IPS-15b (cell line): ENCODE measurements around the gene PLCB1.

Experiments
- H3K27me3 ChIP-seq: one replicate; pipeline ENCODE4 v1.6.1; 2013; ENCODE audit warnings: low read length; ENCODE audit not compliant: control insufficient read depth, insufficient read depth
- H3K36me3 ChIP-seq: one replicate; pipeline ENCODE4 v1.6.1; 2013; ENCODE audit warnings: low read length; ENCODE audit not compliant: control insufficient read depth, insufficient read depth
- H3K4me1 ChIP-seq: one replicate; pipeline ENCODE4 v1.6.1; 2013; ENCODE audit warnings: mild to moderate bottlenecking, low read length; ENCODE audit not compliant: control insufficient read depth, insufficient read depth
- H3K4me3 ChIP-seq: one replicate; pipeline ENCODE4 v1.5.1; 2013; ENCODE audit warnings: low read depth, low read length
- H3K9ac ChIP-seq: one replicate; pipeline ENCODE4 v1.6.1; 2013; ENCODE audit warnings: low read depth, mild to moderate bottlenecking, low read length
- H3K9me3 ChIP-seq: one replicate; pipeline ENCODE4 v1.6.1; 2013; ENCODE audit warnings: mild to moderate bottlenecking, low read length; ENCODE audit not compliant: control insufficient read depth, insufficient read depth

PLCB1 gene

GRCh38 chr20:8117636-8118035 is 14.4 kb upstream of the PLCB1 start:
- H3K9me3 ChIP-seq = no peaks in the 10 kb centered on the region
- H3K4me3 ChIP-seq = no peak overlapping the region
- no peak overlapping the region for H3K9ac ChIP-seq
- no peaks in the 10 kb centered on the region for H3K4me1 ChIP-seq
- no peaks in the 10 kb centered on the region for H3K27me3 ChIP-seq
- no peaks in the 10 kb centered on the region for H3K36me3 ChIP-seq

DNA sequence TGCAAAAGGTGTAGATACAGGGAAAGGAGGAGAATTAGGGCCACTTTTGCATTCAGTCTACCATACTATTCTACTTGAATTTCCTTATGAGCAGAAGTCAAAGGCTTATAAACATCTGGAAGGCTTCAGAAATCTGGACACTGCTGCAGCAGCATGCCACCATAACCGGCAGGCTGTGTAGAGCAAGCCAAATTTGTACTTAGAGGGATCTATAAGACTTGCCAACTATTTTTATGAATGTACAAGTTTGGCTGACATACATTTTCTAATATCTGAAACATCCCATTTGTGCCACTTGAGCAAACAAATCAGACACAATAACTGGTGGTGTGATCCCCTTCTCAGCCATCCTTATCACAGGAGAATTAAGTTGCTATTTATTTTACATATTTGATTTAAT is 14.0 kb upstream of the PLCB1 start:
- Histone ChIP-seq H3K4me3 (no peak overlapping the region), H3K9me3 (no peaks in the 10 kb centered on the region), H3K4me1 (no peaks in the 10 kb centered on the region), H3K36me3 (no peaks in the 10 kb centered on the region), H3K27me3 (no peaks in the 10 kb centered on the region), H3K9ac (no peak overlapping the region)

- H3K4me1 ChIP-seq = no peaks in the 10 kb centered on the region
- H3K9ac ChIP-seq = no peak overlapping the region
- no peaks in the 10 kb centered on the region for H3K27me3 ChIP-seq
- H3K36me3 ChIP-seq = no peaks in the 10 kb centered on the region
- H3K4me3 ChIP-seq = no peak overlapping the region
- H3K9me3 ChIP-seq = no peaks in the 10 kb centered on the region
Measured at GRCh38 chr20:8118760-8119159, 13.3 kb upstream of the PLCB1 start.

GRCh38 chr20:8121666-8122065 is 10.4 kb upstream of the PLCB1 start:
- no peaks in the 10 kb centered on the region for H3K36me3 ChIP-seq
- peaks cover 2% of the 10 kb centered on the region for H3K4me1 ChIP-seq
- no peak overlapping the region for H3K4me3 ChIP-seq
- no peak overlapping the region for H3K9ac ChIP-seq
- no peaks in the 10 kb centered on the region for H3K27me3 ChIP-seq
- H3K9me3 ChIP-seq = no peaks in the 10 kb centered on the region

GRCh38 chr20:8124639-8125038 is 7.4 kb upstream of the PLCB1 start:
- Histone ChIP-seq H3K27me3 (no peaks in the 10 kb centered on the region), H3K36me3 (no peaks in the 10 kb centered on the region), H3K9ac (no peak overlapping the region), H3K4me1 (peaks cover 12% of the 10 kb centered on the region), H3K4me3 (no peak overlapping the region), H3K9me3 (no peaks in the 10 kb centered on the region)

GRCh38 chr20:8126181-8126580 is 5.9 kb upstream of the PLCB1 start:
- H3K27me3 ChIP-seq = peaks cover 5% of the 10 kb centered on the region
- peaks cover 13% of the 10 kb centered on the region for H3K4me1 ChIP-seq
- no peak overlapping the region for H3K4me3 ChIP-seq
- no peak overlapping the region for H3K9ac ChIP-seq
- H3K9me3 ChIP-seq = no peaks in the 10 kb centered on the region
- no peaks in the 10 kb centered on the region for H3K36me3 ChIP-seq

DNA sequence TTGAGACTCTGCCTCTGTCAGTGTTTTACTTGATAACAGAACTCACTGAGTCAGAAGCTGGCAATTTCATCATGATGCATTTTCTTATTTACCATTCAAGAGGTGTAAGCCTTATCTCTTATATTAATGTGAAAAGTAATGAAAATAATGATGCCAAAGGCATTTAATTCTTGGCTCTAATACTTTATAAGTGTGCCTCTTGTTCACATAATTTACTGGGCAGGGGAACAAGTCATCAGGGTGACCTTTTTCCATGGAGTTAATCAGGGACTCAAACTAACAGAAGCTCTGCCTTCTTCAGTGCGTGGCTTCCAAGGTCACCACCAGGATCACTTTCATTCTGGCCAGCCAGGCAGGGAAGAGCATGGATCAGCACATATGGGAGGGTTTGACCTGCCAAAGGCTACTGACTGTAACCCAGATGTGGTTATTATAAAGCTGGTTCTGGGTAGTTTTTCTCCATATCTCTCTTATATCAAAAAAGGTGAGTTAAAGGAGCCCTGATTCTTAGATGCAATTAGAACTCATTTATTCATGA is 5.2 kb upstream of the PLCB1 start:
- peaks cover 5% of the 10 kb centered on the region for H3K27me3 ChIP-seq
- H3K36me3 ChIP-seq = no peaks in the 10 kb centered on the region
- H3K9ac ChIP-seq = no peak overlapping the region
- H3K9me3 ChIP-seq = no peaks in the 10 kb centered on the region
- no peak overlapping the region for H3K4me3 ChIP-seq
- H3K4me1 ChIP-seq = peaks cover 13% of the 10 kb centered on the region

DNA sequence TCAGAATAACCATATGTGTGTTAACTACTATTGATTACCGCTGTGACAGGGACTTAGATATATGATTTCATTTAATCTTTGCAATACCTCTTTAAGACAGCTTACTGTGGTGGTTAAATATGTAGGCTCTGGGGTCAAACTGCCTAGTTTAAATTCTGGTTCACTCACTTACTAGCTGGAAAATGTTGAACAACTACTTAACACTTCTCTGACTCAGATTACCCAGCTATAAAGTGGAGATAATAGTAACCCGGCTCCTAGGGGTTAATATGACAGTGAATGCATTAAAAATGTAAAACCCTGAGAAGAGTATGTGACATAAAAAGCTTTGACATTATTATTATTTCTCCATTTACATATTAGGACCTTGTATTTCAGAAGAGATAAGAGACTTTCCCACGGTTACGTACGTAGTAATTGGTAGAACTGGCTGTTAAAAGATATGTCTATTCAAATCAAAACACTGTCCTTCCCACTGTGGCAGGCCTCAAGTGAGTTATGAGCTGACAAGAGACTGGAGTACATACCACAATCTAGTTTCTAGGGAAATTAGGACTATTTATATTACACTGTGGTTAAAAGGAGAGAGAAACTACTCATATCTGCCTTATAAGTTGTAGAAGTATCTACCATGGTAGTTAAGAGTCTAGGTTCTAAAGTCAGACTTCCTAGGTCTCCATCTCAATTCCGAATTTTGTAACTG is 4.4 kb upstream of the PLCB1 start:
- Histone ChIP-seq H3K9me3 (no peaks in the 10 kb centered on the region), H3K4me3 (no peak overlapping the region), H3K27me3 (peaks cover 5% of the 10 kb centered on the region), H3K9ac (no peak overlapping the region), H3K36me3 (no peaks in the 10 kb centered on the region), H3K4me1 (peaks cover 13% of the 10 kb centered on the region)

- Histone ChIP-seq H3K9me3 (no peaks in the 10 kb centered on the region), H3K27me3 (peaks cover 13% of the 10 kb centered on the region), H3K9ac (no peak overlapping the region), H3K4me1 (peaks cover 15% of the 10 kb centered on the region), H3K4me3 (no peak overlapping the region), H3K36me3 (no peaks in the 10 kb centered on the region)
Measured at GRCh38 chr20:8128291-8129060, 3.6 kb upstream of the PLCB1 start.

- Histone ChIP-seq H3K36me3 (no peaks in the 10 kb centered on the region), H3K9me3 (no peaks in the 10 kb centered on the region), H3K4me1 (peaks cover 15% of the 10 kb centered on the region), H3K9ac (no peak overlapping the region), H3K4me3 (no peak overlapping the region), H3K27me3 (peaks cover 22% of the 10 kb centered on the region)
Measured at GRCh38 chr20:8129211-8129976, 2.7 kb upstream of the PLCB1 start.

- H3K4me1 ChIP-seq = peaks cover 13% of the 10 kb centered on the region
- H3K9ac ChIP-seq = no peak overlapping the region
- peaks cover 22% of the 10 kb centered on the region for H3K27me3 ChIP-seq
- no peaks in the 10 kb centered on the region for H3K36me3 ChIP-seq
- no peaks in the 10 kb centered on the region for H3K9me3 ChIP-seq
- peak overlapping the region; percentile 62 for H3K4me3 ChIP-seq
Measured at GRCh38 chr20:8130840-8131526, 1.1 kb upstream of the PLCB1 start.
